ENCODE data around the gene PRKD3. TPM values are rescaled to one million over a fixed set of nuclear protein-coding genes. Genes with fewer than 3 reads are reported as not detected.

Gene PRKD3
- total and polyA plus RNA-seq, 2 of the 13 experiments (the other 11 are each of a cell fraction or from before 2014, with no cell fraction given): 11.6 to 38.4 TPM

DNA sequence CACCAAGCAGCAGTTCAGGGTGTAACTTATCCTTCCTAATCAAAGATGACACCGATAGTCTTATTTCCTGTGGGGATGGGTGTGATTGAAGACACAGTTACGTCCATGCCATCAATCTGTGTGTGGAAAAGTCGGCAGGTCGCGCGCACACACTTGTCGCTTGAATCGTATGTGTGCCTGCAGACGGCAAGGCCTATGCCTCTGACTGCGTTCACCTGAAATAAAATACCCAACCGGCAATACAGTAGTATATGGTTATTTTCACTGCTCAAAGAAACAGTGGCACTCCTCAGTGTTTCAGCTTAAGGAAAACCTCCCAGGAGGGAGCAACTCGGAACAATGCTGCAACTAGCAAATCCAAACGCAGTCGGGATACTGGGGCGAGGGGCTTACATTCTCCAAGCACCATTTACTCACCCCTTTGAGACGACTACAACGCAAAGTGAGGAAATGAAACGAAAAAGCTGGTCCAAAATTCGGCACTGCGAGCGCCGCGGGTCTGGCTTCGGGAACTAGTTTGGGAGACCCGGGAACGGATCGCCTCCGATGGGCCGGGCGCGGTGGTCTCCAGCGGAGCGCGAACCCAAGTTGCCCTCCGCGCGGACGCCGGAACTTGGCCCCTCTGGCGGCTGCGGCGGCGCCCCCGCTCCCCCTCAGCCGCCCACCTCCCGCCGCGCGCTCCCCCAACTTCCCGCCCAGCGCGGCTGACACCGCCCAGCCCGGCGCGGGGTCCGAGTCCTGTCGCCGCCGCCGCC, 675 bp downstream of the PRKD3 start (continued):
- TF ChIP-seq ZNF639 (CRISPR knock-in tag; conservative IDR thresholded peaks at IDR 0.05) (0 out of 2 replicates have a peak, but pooled peaks have one; percentile 12), ZNF451 (CRISPR knock-in tag; IDR thresholded peaks at IDR 0.05) (peak; percentile 27; the same call in 1 of the 2 replicates), ZNF605 (CRISPR knock-in tag; IDR thresholded peaks at IDR 0.05) (peak; percentile 75; the same call in 1 of the 2 replicates), ZBTB2 (CRISPR knock-in tag; IDR thresholded peaks at IDR 0.05; ENCODE audit: low read depth) (0 out of 2 replicates have a peak, but pooled peaks have one; percentile 7), ZNF33B (CRISPR knock-in tag; IDR thresholded peaks at IDR 0.05) (no peak), MTF1 (CRISPR knock-in tag; IDR thresholded peaks at IDR 0.05) (no peak), ZNF598 (CRISPR knock-in tag; IDR thresholded peaks at IDR 0.05; ENCODE audit: borderline replicate concordance) (peak; percentile 71; the same call in 1 of the 2 replicates), ZZZ3 (CRISPR knock-in tag; IDR thresholded peaks at IDR 0.05; ENCODE audit: borderline replicate concordance) (no peak), EZH2 (conservative IDR thresholded peaks at IDR 0.05; ENCODE audit: low read depth, low read length) (no peak), MTA3 (CRISPR knock-in tag; IDR thresholded peaks at IDR 0.05) (no peak), MLX (CRISPR knock-in tag; IDR thresholded peaks at IDR 0.05) (no peak), AGO1 (IDR thresholded peaks at IDR 0.05; ENCODE audit: low read depth, low read length, poor library complexity, severe bottlenecking) (peak; percentile 2), CEBPG (CRISPR knock-in tag; IDR thresholded peaks at IDR 0.05) (0 out of 2 replicates have a peak, but pooled peaks have one; percentile 18)
- TF ChIP-seq, protein P1, sequence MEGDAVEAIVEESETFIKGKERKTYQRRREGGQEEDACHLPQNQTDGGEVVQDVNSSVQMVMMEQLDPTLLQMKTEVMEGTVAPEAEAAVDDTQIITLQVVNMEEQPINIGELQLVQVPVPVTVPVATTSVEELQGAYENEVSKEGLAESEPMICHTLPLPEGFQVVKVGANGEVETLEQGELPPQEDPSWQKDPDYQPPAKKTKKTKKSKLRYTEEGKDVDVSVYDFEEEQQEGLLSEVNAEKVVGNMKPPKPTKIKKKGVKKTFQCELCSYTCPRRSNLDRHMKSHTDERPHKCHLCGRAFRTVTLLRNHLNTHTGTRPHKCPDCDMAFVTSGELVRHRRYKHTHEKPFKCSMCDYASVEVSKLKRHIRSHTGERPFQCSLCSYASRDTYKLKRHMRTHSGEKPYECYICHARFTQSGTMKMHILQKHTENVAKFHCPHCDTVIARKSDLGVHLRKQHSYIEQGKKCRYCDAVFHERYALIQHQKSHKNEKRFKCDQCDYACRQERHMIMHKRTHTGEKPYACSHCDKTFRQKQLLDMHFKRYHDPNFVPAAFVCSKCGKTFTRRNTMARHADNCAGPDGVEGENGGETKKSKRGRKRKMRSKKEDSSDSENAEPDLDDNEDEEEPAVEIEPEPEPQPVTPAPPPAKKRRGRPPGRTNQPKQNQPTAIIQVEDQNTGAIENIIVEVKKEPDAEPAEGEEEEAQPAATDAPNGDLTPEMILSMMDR (CRISPR knock-in tag; IDR thresholded peaks at IDR 0.05): no peak
- TF ChIP-seq, protein P2, sequence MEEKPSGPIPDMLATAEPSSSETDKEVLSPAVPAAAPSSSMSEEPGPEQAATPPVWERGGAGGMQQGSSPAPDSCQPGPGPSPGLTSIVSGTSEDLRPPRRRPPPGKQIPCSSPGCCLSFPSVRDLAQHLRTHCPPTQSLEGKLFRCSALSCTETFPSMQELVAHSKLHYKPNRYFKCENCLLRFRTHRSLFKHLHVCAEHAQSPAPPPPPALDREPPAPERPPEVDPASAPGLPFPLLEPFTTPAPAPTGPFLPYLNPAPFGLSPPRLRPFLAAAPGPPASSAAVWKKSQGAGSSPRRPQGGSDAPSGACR (CRISPR knock-in tag; IDR thresholded peaks at IDR 0.05): peak; percentile 8; the same call in 1 of the 2 replicates
- TF ChIP-seq, protein P3, sequence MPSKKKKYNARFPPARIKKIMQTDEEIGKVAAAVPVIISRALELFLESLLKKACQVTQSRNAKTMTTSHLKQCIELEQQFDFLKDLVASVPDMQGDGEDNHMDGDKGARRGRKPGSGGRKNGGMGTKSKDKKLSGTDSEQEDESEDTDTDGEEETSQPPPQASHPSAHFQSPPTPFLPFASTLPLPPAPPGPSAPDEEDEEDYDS (CRISPR knock-in tag; IDR thresholded peaks at IDR 0.05): no peak
- TF ChIP-seq, protein P4, sequence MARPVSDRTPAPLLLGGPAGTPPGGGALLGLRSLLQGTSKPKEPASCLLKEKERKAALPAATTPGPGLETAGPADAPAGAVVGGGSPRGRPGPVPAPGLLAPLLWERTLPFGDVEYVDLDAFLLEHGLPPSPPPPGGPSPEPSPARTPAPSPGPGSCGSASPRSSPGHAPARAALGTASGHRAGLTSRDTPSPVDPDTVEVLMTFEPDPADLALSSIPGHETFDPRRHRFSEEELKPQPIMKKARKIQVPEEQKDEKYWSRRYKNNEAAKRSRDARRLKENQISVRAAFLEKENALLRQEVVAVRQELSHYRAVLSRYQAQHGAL (CRISPR knock-in tag; IDR thresholded peaks at IDR 0.05; ENCODE audit: not compliant biosample characterization): no peak
